Osteoblast (primary cell): ENCODE data around the gene NTNG1. TPM values are rescaled to one million over a fixed set of nuclear protein-coding genes. Genes with fewer than 3 reads are reported as not detected.

Source experiments
- DNase-seq: peaks from one replicate; pipeline ENCODE4 v3.0.0; 2011; ENCODE audit warnings: low spot score, mixed read lengths; ENCODE audit not compliant: insufficient read length; ENCODE audit errors: missing footprints
- H2AFZ ChIP-seq: 2 replicates; pipeline ENCODE4 v1.6.0; 2011; ENCODE audit warnings: mild to moderate bottlenecking, low read length
- H3K27ac ChIP-seq: 2 replicates; pipeline ENCODE4 v1.5.1; 2011; ENCODE audit warnings: mild to moderate bottlenecking, low read depth, low read length, moderate library complexity
- H3K27me3 ChIP-seq: 2 replicates; pipeline ENCODE4 v1.6.0; 2012; ENCODE audit warnings: mild to moderate bottlenecking, control low read depth, inconsistent platforms, low read length, moderate library complexity; ENCODE audit not compliant: insufficient read depth
- H3K36me3 ChIP-seq: 2 replicates; pipeline ENCODE4 v1.5.1; 2011; ENCODE audit warnings: mild to moderate bottlenecking, low read length, control low read depth, moderate library complexity; ENCODE audit not compliant: insufficient read depth
- H3K4me1 ChIP-seq: 2 replicates; pipeline ENCODE4 v1.5.1; 2011; ENCODE audit warnings: mild to moderate bottlenecking, low read length, control low read depth, moderate library complexity; ENCODE audit not compliant: insufficient read depth
- H3K4me2 ChIP-seq: 2 replicates; pipeline ENCODE4 v1.6.0; 2011; ENCODE audit warnings: mild to moderate bottlenecking, low read length; ENCODE audit not compliant: insufficient read depth
- H3K4me3 ChIP-seq: fragments of 200-600 bp; sonication (generic); 3 replicates; pipeline ENCODE4 v1.5.1; 2012; ENCODE audit warnings: mild to moderate bottlenecking, low read length, inconsistent platforms; ENCODE audit not compliant: insufficient read depth
- H3K79me2 ChIP-seq: 2 replicates; pipeline ENCODE4 v1.6.0; 2012; ENCODE audit warnings: mild to moderate bottlenecking, low read length, control low read depth, inconsistent platforms; ENCODE audit not compliant: insufficient read depth
- H3K9me3 ChIP-seq: 2 replicates; pipeline ENCODE4 v1.5.1; 2011; ENCODE audit warnings: low read depth, low read length, control low read depth
- H4K20me1 ChIP-seq: 2 replicates; pipeline ENCODE4 v1.6.0; 2012; ENCODE audit warnings: mild to moderate bottlenecking, low read length, control low read depth; ENCODE audit not compliant: insufficient read depth
- total RNA-seq: library from RNA; depleted of rRNA; stranded (reverse); fragments of >200 nt; gene quantifications from 2 replicates; pipeline ENCODE4 v1.2.3, GENCODE V29; 2012
- TF ChIP-seq, protein P1 (sequence below): IDR thresholded peaks from 2 replicates; pipeline ENCODE4 v1.5.1; 2011; ENCODE audit warnings: mild to moderate bottlenecking, low read depth, low read length, moderate library complexity; ENCODE audit errors: extremely low read depth

NTNG1 gene
- total RNA-seq, 1 donor = 3.6 TPM

- H3K4me3 ChIP-seq = no peak overlapping the region
- H3K27me3 ChIP-seq = no peaks in the 10 kb centered on the region
- no peaks in the 10 kb centered on the region for H3K79me2 ChIP-seq
- no peak for DNase-seq
- H3K27ac ChIP-seq = no peak overlapping the region
- no peak overlapping the region for H3K4me2 ChIP-seq
- no peak overlapping the region for H2AFZ ChIP-seq
- TF ChIP-seq, protein P1, sequence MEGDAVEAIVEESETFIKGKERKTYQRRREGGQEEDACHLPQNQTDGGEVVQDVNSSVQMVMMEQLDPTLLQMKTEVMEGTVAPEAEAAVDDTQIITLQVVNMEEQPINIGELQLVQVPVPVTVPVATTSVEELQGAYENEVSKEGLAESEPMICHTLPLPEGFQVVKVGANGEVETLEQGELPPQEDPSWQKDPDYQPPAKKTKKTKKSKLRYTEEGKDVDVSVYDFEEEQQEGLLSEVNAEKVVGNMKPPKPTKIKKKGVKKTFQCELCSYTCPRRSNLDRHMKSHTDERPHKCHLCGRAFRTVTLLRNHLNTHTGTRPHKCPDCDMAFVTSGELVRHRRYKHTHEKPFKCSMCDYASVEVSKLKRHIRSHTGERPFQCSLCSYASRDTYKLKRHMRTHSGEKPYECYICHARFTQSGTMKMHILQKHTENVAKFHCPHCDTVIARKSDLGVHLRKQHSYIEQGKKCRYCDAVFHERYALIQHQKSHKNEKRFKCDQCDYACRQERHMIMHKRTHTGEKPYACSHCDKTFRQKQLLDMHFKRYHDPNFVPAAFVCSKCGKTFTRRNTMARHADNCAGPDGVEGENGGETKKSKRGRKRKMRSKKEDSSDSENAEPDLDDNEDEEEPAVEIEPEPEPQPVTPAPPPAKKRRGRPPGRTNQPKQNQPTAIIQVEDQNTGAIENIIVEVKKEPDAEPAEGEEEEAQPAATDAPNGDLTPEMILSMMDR = no peak
- H3K4me1 ChIP-seq = no peaks in the 10 kb centered on the region
- no peaks in the 10 kb centered on the region for H4K20me1 ChIP-seq
- H3K9me3 ChIP-seq = no peaks in the 10 kb centered on the region
- no peaks in the 10 kb centered on the region for H3K36me3 ChIP-seq
Observed at GRCh38 chr1:107436552-107437241, 295.9 kb downstream of the NTNG1 start.

DNA sequence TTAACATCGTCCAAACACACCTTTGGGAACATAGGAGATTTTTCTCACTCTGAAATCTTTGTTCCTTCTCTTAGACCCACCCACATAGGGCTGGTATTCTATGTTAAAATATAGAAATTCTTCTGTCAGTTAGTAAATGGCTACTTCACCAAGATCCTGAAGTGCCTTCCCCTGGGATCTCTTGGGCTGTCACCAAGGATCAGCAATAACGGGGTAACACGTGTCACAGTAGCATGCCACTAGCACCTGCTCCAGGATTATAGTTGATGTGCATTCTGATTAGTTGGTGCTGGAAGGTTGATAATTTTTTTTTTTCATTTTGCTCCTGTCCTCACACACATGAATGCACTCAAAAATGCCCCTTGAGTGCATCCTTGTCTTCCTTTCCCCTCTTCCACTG lies 298.7 kb downstream of the NTNG1 start:
- no peaks in the 10 kb centered on the region for H4K20me1 ChIP-seq
- no peak for DNase-seq
- no peaks in the 10 kb centered on the region for H3K79me2 ChIP-seq
- no peaks in the 10 kb centered on the region for H3K4me1 ChIP-seq
- H2AFZ ChIP-seq = no peak overlapping the region
- no peak overlapping the region for H3K4me3 ChIP-seq
- H3K36me3 ChIP-seq = no peaks in the 10 kb centered on the region
- H3K9me3 ChIP-seq = no peaks in the 10 kb centered on the region
- no peak overlapping the region for H3K4me2 ChIP-seq
- TF ChIP-seq, protein P1 = no peak
- no peaks in the 10 kb centered on the region for H3K27me3 ChIP-seq
- no peak overlapping the region for H3K27ac ChIP-seq

- H3K4me2 ChIP-seq = no peak overlapping the region
- H3K27me3 ChIP-seq = no peaks in the 10 kb centered on the region
- no peak overlapping the region for H3K27ac ChIP-seq
- H2AFZ ChIP-seq = no peak overlapping the region
- TF ChIP-seq, protein P1 = no peak
- no peaks in the 10 kb centered on the region for H3K9me3 ChIP-seq
- H3K4me1 ChIP-seq = no peaks in the 10 kb centered on the region
- H3K79me2 ChIP-seq = no peaks in the 10 kb centered on the region
- H3K36me3 ChIP-seq = no peaks in the 10 kb centered on the region
- H3K4me3 ChIP-seq = no peak overlapping the region
- H4K20me1 ChIP-seq = no peaks in the 10 kb centered on the region
- no peak for DNase-seq
Observed at GRCh38 chr1:107442551-107442950, 301.7 kb downstream of the NTNG1 start.

GRCh38 chr1:107443027-107443426 lies 302.2 kb downstream of the NTNG1 start:
- Histone ChIP-seq H3K4me2 (no peak overlapping the region), H4K20me1 (no peaks in the 10 kb centered on the region), H3K9me3 (no peaks in the 10 kb centered on the region), H3K27me3 (no peaks in the 10 kb centered on the region), H2AFZ (no peak overlapping the region), H3K27ac (no peak overlapping the region), H3K79me2 (no peaks in the 10 kb centered on the region), H3K4me1 (no peaks in the 10 kb centered on the region), H3K4me3 (no peak overlapping the region), H3K36me3 (no peaks in the 10 kb centered on the region)
- TF ChIP-seq, protein P1 = no peak
- DNase-seq = no peak
